Muscle of back (tissue), 13 donors: ENCODE results near the gene HSD3B1. TPM values are rescaled to one million over a fixed set of nuclear protein-coding genes. Genes with fewer than 3 reads are reported as not detected.

Experiments used
- DNase-seq, 3 donors: peaks; one replicate each; pipeline versions ENCODE4 v3.0.0 to v3.0.0-alpha.2; 2013
- long read RNA-seq, 9 donors: transcript quantifications; one replicate each; lab custom pipeline, GENCODE V29; 2026
- polyA plus RNA-seq, 10 donors: library from polyadenylated mRNA; unstranded; fragments of 120-200 nt; gene quantifications; one replicate each; pipeline ENCODE4 v1.2.1, GENCODE V29; 2013; ENCODE audit not compliant: insufficient read length in 10 of 10

The HSD3B1 gene
- polyA plus RNA-seq = under 1 TPM in 7 of 10 donors, not detected in 3; 0.28 to 0.94 (median 0.55) TPM
- long read RNA-seq, donor 1 = 0 reads
- long read RNA-seq, donor 2 = 0 reads
- long read RNA-seq, donor 3 = 0 reads
- long read RNA-seq, donor 4 = 0 reads
- long read RNA-seq, donor 5 = 0 reads
- long read RNA-seq, donor 6 = 0 reads
- long read RNA-seq, donor 7 = 0 reads
- long read RNA-seq, donor 8, partial matches to known transcripts = 0 of 4 reads
- long read RNA-seq, donor 8, other reads (novel, unspliced or antisense) = 0 of 4 reads
- long read RNA-seq, donor 9 = 0 reads

DNA sequence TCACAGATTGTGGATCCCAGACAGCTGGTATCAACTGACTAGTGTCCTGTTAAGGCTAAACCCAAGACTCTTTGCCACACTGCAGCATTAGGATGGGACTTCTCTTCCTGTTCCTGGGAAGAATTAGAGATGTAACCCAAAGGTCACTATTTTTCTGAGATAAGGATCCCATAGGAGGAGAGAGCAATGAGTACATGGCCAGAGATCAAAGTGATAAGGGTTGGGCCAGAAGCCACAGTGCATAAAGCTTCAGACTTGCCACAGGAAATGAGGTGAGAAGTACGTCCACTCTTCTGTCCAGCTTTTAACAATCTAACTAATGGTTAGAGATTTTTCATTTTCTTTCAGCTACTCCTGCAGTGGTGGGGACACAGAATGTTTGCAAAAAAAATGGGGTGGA lies at the start of gene HSD3B1:
Gene HSD3B1 (plus strand): TSS at position 270 of the 400 bp plus-strand sequence. CDS start 267 bp downstream, outside the sequence.
- DNase-seq = no peak

DNA sequence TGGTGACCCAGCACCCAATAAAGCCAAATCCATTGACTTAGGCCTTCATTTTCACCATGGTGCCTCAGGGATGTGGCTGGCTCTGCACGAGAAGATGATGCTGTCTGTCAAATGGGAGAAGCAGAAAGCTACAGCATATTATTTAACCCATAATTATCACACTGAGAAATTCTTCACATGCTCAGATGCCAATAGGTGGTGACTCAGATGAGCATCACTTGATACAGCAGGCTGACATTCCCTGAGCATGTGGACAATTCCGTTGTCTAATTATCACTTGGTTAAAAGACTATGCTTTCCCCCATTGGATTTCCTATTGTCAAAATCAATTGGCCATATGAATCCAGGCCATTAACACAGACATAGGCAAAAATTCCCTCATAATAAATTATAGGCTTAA lies 44.0 kb upstream of the HSD3B1 start:
- no peak for DNase-seq

DNA sequence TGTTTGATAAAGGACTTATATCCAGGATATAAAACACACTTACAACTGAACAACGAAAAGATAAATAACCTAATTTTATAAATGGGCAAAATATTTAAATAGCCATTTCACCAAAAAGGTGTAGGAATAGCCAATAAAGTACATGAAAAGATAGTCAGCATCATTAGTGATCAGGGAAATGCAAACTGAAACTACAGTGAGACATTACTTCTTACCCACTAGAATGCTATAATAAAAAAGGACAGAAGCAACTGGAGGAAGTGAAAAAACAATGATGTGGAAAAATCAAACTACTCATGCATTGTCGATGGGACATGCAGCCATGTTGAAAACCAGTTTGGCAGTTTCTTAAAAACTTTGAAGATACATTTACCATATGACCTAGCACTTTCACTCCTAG lies 43.4 kb upstream of the HSD3B1 start:
- no peak for DNase-seq

DNA sequence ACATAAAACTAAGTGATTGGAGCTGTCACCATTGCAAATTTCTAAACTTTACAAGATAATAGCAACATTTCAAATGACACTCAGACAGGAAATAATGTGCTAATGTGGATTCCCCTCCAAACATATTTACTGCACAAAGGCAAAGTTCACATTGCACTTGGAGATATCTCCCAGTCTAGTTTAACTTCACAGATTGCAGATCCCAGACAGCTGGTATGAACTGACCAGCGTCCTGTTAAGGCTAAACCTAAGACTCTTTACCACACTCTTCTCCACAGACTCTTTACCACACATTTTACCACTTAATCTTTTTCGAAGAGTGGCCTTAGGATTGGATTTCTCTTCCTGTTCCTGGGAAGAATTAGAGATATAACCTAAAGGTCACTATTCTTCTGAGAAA lies 40.6 kb upstream of the HSD3B1 start:
- no peak for DNase-seq

DNA sequence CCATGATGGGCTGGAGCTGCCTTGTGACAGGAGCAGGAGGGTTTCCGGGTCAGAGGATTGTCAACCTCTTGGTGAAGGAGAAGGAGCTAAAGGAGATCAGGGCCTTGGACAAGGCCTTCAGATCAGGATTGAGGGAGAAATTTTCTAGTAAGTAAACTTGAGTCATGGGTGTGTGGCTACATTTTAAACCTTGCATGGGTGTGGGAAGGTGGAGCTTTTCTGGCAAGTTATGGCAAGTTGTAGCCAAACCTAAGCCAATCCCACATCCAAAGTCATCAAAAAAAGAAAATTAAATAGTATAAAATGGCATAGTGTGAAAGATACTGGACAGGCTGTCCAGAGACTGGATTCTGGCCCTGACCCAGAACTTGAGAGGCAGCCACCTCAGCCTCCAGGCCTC lies 39.8 kb upstream of the HSD3B1 start:
- DNase-seq = no peak

DNA sequence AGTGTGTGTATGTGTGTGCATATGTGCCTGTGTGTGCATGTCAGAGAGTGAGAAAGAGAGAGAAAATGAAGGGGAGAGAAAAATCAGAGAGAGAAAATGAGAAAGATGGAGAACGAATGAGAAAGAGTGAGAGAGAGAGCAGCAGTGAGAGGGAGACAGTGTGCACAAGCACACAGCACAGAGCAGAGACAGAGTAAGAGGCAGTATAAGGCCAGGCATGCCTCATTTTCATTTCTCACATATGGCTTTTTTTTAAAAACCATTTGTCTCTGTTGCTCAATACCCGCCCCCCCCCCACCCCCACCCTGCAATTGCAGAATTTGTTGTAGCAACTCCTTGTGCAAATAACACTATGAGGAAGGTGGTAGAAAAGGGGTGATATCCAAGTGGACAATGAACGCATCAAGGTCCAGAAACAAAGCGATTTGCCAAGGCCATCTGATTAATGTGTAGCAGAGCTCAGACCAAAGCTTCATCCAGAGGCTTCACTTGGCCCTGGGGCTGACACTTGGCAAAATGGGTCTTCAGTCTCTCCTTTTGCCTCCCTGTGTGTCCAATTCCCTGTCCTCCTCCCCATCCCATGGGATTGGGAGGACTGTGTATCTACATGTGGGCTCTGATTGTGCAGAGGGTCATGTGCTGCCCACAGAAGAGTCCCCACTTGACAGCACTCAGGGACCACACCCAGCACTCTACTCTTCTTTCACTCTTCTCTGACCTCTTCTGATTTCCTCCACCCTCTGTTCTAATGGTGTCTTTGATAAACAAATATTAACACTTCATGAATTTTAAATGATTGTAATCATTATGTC lies 38.9 kb upstream of the HSD3B1 start:
- no peak for DNase-seq

DNA sequence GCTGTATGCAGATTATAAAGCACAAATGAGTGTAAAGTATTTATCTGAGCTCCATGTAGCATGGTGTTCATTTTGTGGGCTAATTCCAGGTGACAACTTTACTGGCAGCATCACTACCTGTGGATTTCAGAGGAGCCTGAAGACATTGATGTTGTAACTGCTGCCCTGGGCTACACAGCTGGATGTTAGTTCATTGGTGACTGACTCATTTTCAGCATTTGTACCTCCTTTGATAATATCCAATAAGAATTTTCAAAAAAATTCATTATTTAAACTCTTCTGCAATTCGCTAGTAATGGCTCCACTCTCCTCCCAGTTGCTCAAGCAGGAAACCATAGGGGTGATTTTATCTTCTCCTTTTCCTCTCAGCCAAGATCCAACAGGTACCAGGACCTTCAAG lies 37.3 kb upstream of the HSD3B1 start:
- no peak for DNase-seq

DNA sequence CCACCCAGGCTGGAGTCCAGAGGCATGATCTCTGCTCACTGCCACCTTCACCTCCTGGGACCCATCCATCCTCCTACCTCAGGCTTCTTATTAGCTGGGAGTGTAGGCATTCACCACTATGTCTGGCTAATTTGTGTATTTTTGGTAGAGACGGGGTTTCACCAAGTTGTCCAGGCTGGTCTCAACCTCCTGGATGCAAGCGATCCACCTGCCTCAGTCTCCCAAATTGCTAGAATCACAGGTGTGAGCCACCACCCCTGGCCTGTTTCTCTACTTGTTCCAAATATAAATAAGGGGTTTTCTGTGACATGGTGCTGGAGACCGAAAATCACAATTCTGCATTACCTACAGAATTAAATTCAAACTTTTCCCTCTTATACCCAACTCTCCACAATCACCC lies 36.6 kb upstream of the HSD3B1 start:
- DNase-seq = no peak

DNA sequence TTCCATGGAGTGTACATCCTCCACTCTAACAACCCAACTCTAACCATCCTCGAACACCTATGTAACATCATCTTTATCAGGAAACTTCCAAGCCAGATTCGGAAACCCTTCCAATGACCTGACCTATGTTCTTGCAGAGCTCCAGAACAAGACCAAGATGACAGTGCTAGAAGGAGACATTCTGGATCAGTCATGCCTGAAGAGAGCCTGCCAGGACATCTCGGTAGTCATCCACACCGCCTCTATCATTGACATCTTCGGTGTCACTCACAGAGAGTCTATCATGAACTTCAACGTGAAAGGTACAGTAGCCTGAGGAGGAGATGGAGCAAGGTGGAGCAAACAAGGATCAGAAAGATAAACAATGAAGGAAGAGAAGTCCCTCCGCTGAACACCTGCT lies 36.1 kb upstream of the HSD3B1 start:
- no peak for DNase-seq

DNA sequence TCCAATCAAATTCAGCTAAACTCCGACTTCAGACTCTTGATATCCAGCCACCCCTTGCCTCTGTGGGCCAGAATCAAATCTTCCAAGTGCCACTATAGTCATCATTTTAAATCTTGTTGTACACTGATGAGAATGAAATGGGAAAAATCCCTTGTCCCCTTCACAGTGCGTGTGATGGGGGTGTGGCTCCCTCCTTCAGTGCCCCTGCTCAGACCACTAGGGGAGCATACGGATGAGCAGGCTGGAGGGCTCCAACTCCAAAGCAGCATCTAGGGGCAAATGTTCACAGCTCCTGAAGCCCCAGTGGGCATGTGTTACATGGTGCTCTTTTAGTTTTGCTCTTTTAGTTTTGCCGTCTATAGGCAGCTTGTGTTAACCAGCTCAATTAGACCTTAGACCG lies 35.4 kb upstream of the HSD3B1 start:
- no peak for DNase-seq

DNA sequence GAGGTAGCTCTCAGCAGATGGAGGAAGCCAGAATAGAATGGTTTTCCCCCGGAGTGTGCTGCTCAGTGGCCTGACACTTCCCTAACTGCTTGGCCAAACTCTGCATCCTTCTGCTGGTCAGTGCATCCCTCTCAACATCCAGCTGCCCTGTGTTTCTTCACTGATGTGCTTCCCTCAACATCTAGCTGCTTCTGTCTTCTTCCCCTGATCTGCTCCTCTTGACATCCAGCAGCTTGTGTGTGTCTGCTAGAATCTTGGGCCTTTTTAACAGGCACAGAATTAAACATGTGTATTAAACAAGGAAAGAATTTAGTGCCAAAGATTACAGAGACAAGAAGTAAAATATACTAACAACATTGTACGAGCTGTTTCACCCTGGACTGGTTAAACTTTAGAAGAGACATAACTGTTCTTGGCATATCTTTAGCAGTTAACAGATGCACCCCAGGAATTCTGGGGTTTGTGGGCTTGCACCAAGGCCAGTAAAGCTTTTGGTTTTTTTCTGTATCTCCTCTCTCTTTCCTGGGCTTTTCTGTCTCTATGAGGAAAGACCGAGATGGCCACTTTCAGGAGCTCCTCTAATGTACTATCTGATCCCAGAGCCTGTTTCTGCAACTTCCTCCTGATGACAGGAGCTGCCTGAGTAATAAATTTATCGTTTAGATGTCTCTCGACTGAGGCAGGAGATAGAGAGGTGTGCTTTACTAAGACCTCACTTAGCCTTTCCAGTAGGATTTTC lies 34.8 kb upstream of the HSD3B1 start:
- DNase-seq = no peak

DNA sequence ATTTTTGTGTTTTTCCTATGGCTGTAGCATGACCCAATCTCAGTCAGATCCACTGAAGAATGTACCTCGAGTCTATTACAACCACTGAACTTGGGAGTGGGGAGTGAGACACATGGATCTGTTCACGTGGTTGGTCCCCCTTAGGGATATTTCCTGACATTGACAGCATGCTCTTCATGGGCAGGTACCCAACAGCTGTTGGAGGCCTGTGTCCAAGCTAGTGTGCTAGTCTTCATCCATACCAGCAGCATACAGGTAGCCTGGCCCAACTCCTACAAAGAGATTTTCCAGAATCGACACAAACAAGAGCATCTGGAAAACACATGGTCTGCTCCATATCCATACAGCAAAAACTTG lies 34.2 kb upstream of the HSD3B1 start:
- no peak for DNase-seq

DNA sequence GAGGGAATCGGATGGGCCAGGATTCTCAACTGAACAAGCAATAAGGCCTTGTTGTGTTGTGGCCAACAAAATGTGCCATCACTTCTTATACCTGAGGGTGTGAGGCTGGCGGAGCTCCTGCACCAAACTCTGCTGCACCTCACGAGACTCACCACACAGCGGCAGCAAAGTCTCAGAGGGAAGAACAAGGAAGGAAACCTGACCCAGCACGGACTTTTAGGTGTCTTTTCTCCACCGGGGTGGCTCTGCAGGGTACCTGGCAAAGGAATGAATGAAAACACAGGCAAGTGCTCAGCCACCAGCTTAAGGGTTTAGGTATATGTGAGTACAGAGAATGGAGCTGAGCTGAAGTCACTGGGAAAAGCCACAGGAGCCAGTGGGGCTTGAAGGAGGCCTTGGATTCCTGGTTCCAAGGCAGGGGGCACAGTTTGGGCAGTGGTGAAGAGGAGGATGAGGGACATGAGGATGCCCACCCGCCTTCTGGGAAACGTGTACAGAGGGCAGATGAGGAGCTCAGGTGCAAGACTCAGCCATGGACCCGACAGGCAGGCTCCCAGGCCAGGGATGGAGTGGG lies 31.1 kb upstream of the HSD3B1 start:
- peak in 2 of 3 donors; percentile 18 to 29 for DNase-seq

DNA sequence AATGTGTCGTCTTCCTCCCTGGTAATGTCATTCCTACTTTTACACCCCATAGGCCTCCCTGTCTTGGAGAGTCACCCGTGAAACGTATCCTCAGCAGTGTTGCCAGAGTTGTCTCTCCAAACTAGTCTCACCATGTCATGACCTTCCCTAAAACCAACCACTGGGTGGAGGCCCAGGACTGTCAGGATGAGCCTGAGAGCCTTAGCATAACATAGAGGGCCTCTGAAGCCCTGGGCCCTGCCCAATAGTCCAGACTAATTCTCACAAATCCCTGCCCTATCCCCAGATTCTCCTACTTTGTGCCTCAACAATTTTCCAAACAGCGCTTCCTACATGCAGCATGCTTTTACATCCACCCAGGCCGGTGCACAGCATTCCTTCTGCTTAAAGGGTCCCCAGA lies 29.3 kb upstream of the HSD3B1 start:
- DNase-seq = no peak

DNA sequence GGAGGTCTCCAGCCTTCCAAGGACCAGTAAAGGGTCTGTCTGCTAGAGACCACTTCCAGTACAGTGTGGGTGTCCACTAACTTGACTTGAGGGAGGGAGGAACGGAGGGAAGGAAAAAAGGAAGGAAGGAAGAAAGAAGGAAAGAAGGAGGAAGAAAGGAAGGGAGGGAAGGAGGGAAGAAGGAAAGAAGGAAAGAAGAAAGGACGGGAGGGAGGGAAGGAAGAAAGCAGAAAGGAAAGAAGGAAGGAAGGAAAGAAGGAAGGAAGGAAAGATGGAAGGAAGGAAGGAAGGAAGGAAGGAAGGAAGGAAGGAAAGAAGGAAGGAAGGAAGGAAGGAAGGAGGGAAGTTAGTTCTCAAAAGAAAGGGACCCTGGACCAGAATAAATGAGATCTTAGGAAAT lies 26.8 kb upstream of the HSD3B1 start:
- no peak for DNase-seq

DNA sequence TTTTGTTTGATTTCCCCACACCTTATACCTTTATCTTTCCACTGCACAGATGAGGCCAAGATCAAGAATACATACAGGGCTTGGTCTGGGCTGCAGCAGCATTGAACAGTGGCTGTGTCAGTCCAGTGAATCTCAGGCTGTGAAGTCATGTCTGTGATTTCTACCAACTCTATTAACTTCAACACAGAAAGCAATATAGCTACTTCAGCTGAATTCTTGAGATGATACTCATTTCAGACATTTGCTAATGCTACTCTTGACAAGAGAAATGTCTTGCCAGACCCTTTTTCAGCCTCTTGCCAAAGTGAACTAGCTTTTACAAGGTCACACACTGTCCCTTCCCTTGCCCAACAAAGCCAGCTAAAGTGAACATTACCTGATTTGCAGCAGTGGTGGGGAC lies 25.1 kb upstream of the HSD3B1 start:
- DNase-seq = no peak

DNA sequence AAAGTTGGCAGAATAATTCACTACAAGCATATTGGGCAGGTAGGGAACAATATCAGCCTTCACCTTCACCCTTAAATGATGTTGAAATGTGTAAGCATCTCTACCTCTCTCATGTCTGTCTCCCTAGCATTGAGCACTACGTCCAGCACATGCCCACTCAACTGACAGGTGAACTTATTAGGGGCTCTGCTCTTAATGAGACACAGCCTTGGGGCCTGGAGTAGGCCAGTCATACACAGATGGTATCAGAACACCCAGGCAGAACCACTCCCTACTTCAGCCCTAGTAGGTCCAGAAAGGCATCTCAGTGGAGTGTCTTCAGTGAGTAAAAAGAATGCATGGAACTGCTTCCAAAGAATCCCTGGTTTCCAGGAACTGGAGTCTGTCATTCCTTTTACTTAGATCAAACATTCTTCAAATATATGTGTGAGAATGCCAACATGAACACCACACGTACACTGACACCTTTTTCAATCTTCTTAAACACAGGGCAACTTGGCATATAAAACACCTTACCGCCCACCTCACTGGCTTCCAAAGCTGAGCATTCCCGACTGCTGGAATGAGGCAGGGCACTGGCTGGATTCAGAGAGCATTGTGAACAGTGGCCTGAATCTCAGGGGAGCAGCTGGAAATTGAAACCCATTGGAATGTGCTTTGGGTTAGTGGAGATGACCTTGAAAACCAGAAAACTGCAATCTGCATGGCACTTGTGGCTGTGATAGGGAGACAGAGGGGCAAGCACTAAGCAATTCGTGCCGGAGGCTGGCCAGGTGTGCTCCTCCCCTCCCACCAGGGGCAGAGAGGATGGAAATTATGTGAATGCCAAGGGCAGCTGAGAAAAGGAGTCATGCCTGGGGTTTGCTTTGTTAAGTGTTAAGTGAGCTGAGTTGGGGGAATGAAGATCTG lies 24.2 kb upstream of the HSD3B1 start:
- DNase-seq = no peak

DNA sequence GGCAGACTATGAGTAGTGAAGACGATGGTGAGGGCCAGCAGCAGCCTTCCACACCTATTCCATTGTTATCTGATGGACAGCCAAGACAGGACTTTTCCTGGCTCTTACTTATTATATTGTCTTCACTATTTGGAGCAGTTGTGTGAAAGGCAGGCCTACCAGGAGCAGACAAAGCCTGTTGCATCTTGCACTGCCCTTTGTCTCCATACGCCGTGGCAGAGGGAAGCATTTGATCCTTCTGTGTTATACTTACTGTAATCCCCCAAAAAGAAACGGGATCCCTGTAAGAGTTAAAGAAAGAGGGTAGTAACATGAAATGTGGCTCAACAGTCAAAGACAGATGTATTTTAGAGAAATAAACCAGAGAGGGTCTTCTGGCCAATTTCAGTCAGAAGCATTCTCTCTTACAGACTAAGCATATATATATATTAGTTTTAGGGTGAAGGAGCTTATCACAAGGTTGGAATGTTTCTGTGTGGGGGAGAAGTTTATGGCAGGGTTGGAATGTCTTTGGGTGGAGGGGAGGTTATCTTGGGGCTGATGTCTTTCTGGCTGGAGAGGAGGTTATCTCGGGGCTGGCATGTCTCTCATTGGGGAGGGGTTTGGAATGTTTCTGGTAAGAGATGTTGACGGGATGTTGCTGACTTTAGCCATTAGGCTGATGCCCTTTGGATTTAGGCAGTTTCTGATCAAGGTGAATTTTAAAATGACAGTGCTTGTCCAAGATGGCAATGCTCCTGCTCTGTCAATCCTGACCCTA lies 23.4 kb upstream of the HSD3B1 start:
- no peak for DNase-seq

DNA sequence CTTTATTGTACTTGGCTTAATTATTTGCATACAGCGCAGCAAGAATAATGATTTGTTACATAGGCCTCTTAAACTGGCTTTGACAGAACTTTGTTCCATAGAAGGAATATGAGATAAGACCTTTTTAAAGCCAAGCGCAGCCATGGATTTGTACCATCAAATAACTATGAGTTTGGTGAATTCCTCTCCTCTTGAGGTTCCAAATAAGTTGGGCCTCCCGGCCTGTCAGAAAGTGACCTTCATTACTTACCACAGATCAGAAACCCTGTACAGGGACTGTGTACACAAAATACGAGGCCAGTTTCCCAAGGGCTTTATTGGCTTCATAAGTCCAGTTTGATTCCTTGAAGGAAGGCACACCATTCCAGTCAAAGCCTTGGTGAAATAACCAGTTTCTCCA lies 21.8 kb upstream of the HSD3B1 start:
- no peak for DNase-seq

DNA sequence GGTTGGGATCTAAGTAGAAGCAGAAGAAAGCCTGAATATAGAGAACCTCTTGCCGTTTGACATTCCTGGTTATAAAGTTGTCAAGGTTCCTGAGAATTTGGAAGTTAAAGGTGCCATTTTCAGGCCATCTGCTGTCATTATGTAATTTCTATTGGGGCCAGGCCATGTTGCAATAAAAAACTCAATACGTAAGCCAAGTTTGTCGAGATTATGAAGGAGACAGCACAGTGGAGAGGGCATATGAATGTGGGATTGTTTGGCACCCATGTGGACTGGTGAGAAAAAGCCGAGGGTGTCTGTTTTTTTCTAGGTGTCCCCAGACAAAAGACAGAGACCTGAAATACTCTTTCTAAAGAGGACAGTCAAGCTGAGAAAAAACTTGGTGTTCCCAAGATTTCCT lies 18.8 kb upstream of the HSD3B1 start:
- DNase-seq = no peak

DNA sequence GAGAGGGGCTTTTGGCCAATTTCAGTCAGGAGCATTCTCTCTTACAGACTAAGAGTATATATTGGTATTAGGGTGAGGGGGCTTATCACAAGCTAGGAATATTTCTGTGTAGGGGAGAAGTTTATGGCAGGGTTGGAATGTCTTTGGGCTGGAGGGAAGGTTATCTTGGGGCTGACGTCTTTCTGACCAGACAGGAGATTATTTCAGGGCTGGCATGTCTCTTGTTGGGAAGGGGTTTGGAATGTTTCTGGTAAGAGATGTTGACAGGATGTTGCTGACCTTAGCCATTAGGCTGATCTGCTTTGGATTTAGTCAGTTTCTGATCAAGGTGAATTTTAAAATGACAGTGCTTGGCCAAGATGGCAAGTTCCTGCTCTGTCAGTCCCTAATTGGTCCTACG lies 17.8 kb upstream of the HSD3B1 start:
- no peak for DNase-seq
